GM18502 (cell line): ENCODE measurements around the gene FH.

Experiments
- ATAC-seq: cut with Tn5 transposase; IDR thresholded peaks from one replicate; pipeline ENCODE4 v1.9.1; 2021; ENCODE audit warnings: mild to moderate bottlenecking; ENCODE audit not compliant: unreplicated experiment, poor library complexity

Gene FH

GRCh38 chr1:241462391-241462790 is 57.2 kb downstream of the FH start:
- no peak for ATAC-seq

- no peak for ATAC-seq
These were observed 59.3 kb downstream of the FH start for GRCh38 chr1:241460098-241460873.

GRCh38 chr1:241459186-241459802 is 60.3 kb downstream of the FH start:
- no peak for ATAC-seq

- ATAC-seq: no peak
These were observed 62.1 kb downstream of the FH start for GRCh38 chr1:241457421-241457820.

- no peak for ATAC-seq
These were observed 62.8 kb downstream of the FH start for GRCh38 chr1:241456743-241457142.

- ATAC-seq: no peak
These were observed 65.8 kb downstream of the FH start for GRCh38 chr1:241453732-241454131.

GRCh38 chr1:241451956-241452355 is 67.6 kb downstream of the FH start:
- ATAC-seq: no peak
